SU-DHL-6 (cell line): ENCODE measurements around the gene VASP.

Experiments used
- H2AFZ ChIP-seq: fragments of 200-600 bp; sonication (generic); 2 replicates; pipeline ENCODE4 v1.6.1; 2014; ENCODE audit warnings: low read depth, mild to moderate bottlenecking, moderate library complexity, mixed read lengths, antibody characterized with exemption, low read length; ENCODE audit not compliant: severe bottlenecking
- H3F3A ChIP-seq: fragments of 200-600 bp; shearing (Covaris generic); 2 replicates; pipeline ENCODE4 v1.6.0; 2016; ENCODE audit warnings: antibody characterized with exemption, mild to moderate bottlenecking; ENCODE audit not compliant: insufficient read depth
- H3K27ac ChIP-seq: fragments of 200-600 bp; sonication (generic); 2 replicates; pipeline ENCODE4 v1.5.1; 2016; ENCODE audit warnings: low read depth, mild to moderate bottlenecking, low read length, moderate library complexity, mixed read lengths
- H3K27me3 ChIP-seq: fragments of 200-600 bp; sonication (generic), shearing (Covaris generic); 2 replicates; pipeline ENCODE4 v1.6.0; 2014; ENCODE audit warnings: mild to moderate bottlenecking, low read length
- H3K36me3 ChIP-seq: fragments of 200-600 bp; sonication (generic); 2 replicates; pipeline ENCODE4 v1.6.1; 2014; ENCODE audit warnings: mild to moderate bottlenecking, low read length, mixed read lengths
- H3K4me2 ChIP-seq: fragments of 300-600, 200-600 bp; shearing (Covaris generic), sonication (generic); 2 replicates; pipeline ENCODE4 v1.6.0; 2014; ENCODE audit warnings: low read length, low read depth, mild to moderate bottlenecking; ENCODE audit not compliant: poor library complexity, severe bottlenecking
- H3K4me3 ChIP-seq: fragments of 200-600 bp; sonication (generic); 2 replicates; pipeline ENCODE4 v1.5.1; 2014; ENCODE audit warnings: antibody characterized with exemption, low read length, mild to moderate bottlenecking, mixed read lengths; ENCODE audit not compliant: insufficient read depth, poor library complexity, severe bottlenecking
- H3K79me2 ChIP-seq: fragments of 200-600 bp; sonication (generic); 2 replicates; pipeline ENCODE4 v1.6.1; 2014; ENCODE audit warnings: mild to moderate bottlenecking, low read length, moderate library complexity; ENCODE audit not compliant: insufficient read depth
- H3K9ac ChIP-seq: fragments of 200-600 bp; sonication (generic); 2 replicates; pipeline ENCODE4 v1.7.0; 2014; ENCODE audit warnings: mild to moderate bottlenecking, low read length
- H3K9me2 ChIP-seq: fragments of 200-600 bp; sonication (generic); replicated peaks from 2 replicates; pipeline ENCODE4 v1.6.1; 2014; ENCODE audit warnings: low read length; ENCODE audit not compliant: insufficient read depth
- H3K9me3 ChIP-seq: fragments of 200-600 bp; sonication (generic); 2 replicates; pipeline ENCODE4 v1.6.1; 2014; ENCODE audit warnings: low read length, mixed read lengths; ENCODE audit not compliant: insufficient read depth
- H4K20me1 ChIP-seq: fragments of 200-600 bp; sonication (generic); 2 replicates; pipeline ENCODE4 v1.6.1; 2014; ENCODE audit warnings: low read depth, mild to moderate bottlenecking, antibody characterized with exemption, low read length, moderate library complexity, mixed read lengths
- CTCF ChIP-seq: fragments of 200-600 bp; sonication (generic); IDR thresholded peaks from one replicate; pipeline ENCODE4 v1.5.1; 2017; ENCODE audit warnings: antibody characterized with exemption, mild to moderate bottlenecking, low read length, moderate library complexity; ENCODE audit not compliant: insufficient read depth, poor library complexity, severe bottlenecking
- EZH2phosphoT487 ChIP-seq: fragments of 200-600 bp; sonication (generic), shearing (Covaris generic); conservative IDR thresholded peaks from 2 replicates; pipeline ENCODE4 v1.6.1; 2018; ENCODE audit warnings: mild to moderate bottlenecking, antibody characterized with exemption, low read length, moderate library complexity, mixed read lengths

VASP gene

DNA sequence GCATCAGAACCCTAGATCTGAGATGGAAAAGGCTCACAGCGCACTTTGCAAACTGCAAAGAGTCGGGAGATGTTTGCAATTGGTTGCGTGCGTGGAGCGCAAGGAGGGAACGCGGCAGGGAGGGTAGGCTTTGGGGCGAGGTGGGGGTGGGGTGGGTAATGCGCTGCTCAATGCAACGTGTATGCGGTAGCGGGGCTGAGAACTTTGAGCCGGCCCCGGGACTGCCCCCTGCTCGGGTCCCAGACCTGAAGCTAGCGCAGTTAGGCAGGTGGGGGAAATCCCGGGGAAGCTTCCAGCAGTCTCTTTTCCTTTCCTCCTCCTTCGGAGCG, 38.5 kb upstream of the VASP start:
- H3K9me2 ChIP-seq = no peaks in the 10 kb centered on the region
- H3K79me2 ChIP-seq = no peaks in the 10 kb centered on the region
- H3F3A ChIP-seq = 0 out of 2 replicates have a peak, but pooled peaks cover 3% of the 10 kb centered on the region
- no peaks in the 10 kb centered on the region for H3K9me3 ChIP-seq
- peak overlapping the region; percentile 59 for H3K9ac ChIP-seq
- H3K36me3 ChIP-seq = no peaks in the 10 kb centered on the region
- H3K4me3 ChIP-seq = peak overlapping the region; percentile 59
- no peak for TF ChIP-seq EZH2phosphoT487
- TF ChIP-seq CTCF = no peak
- peak overlapping the region; percentile 27; the same call in 1 of the 2 replicates for H3K27ac ChIP-seq
- peak overlapping the region; percentile 73 for H2AFZ ChIP-seq
- H4K20me1 ChIP-seq = no peaks in the 10 kb centered on the region
- peak overlapping the region; percentile 81 for H3K4me2 ChIP-seq
- H3K27me3 ChIP-seq = no peaks in the 10 kb centered on the region

GRCh38 chr19:45469132-45469944, 37.9 kb upstream of the VASP start:
- Histone ChIP-seq H3K27me3 (no peaks in the 10 kb centered on the region), H3K79me2 (no peaks in the 10 kb centered on the region), H3K4me3 (peak overlapping the region; percentile 61), H4K20me1 (no peaks in the 10 kb centered on the region), H3K9ac (peak overlapping the region; percentile 59), H3F3A (0 out of 2 replicates have a peak, but pooled peaks cover 3% of the 10 kb centered on the region), H3K36me3 (no peaks in the 10 kb centered on the region), H3K9me3 (no peaks in the 10 kb centered on the region), H3K27ac (peak overlapping the region; percentile 68), H3K9me2 (no peaks in the 10 kb centered on the region), H2AFZ (peak overlapping the region; percentile 73), H3K4me2 (peak overlapping the region; percentile 81)
- TF ChIP-seq CTCF (no peak), EZH2phosphoT487 (no peak)

DNA sequence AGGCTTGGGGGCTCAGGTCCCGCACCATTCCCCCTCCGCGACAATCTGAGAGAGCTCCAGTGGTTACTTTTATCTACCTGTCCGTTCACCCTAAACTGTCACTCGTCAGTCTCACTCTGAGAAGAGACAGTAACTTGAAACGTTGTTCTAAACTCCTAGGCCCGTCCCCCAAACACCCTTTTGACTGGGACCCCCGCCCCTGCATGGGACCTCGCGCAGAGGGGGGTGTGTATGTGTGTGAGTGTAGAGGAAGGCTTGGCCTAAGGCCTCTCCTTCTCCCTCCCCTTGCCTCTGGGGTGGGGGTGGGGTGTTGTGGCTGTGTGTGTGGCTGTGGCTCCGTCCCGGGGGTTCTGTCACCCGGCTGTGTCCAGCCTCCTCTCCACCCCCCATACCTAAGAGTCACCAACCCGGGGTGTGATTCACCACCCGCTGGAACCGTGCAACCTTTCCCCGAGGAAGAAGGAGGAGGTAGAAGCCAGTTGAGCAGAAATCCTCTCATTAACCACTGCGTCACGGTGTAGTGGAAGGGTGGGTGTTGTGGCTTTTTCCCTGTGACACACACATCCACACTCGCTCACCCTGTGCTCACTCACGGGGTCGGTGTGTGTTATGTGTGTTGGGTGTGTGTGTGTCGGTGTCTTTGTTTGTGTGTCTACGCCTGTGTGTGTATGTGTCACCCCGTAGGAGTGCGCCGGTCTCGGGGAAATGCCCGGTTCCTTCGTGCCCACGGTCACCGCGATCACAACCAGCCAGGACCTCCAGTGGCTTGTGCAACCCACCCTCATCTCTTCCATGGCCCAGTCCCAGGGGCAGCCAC, 37.1 kb upstream of the VASP start:
- Histone ChIP-seq H4K20me1 (no peaks in the 10 kb centered on the region), H3K9me3 (no peaks in the 10 kb centered on the region), H3K4me2 (peak overlapping the region; percentile 81), H3K4me3 (peak overlapping the region; percentile 61), H3K9me2 (no peaks in the 10 kb centered on the region), H3K79me2 (no peaks in the 10 kb centered on the region), H3F3A (0 out of 2 replicates have a peak, but pooled peaks cover 3% of the 10 kb centered on the region), H2AFZ (peak overlapping the region; percentile 70), H3K9ac (peak overlapping the region; percentile 59; the same call in 1 of the 2 replicates), H3K27ac (no peak overlapping the region), H3K27me3 (no peaks in the 10 kb centered on the region), H3K36me3 (no peaks in the 10 kb centered on the region)
- TF ChIP-seq EZH2phosphoT487 (no peak), CTCF (no peak)
